HG03095 (cell line): Measurements from ENCODE around the gene STXBP5L.
"Not testable (repeated sequence)": the region's sequence is repeated elsewhere in the genome, so short reads cannot be mapped to it uniquely, and the experiment has no call there.

Source experiments
- ATAC-seq: cut with Tn5 transposase; IDR thresholded peaks from one replicate; pipeline ENCODE4 v1.9.1; 2021; ENCODE audit warnings: moderate library complexity; ENCODE audit not compliant: unreplicated experiment

The STXBP5L gene

GRCh38 chr3:121228971-121229370, 321.0 kb downstream of the STXBP5L start:
- ATAC-seq = no peak

DNA sequence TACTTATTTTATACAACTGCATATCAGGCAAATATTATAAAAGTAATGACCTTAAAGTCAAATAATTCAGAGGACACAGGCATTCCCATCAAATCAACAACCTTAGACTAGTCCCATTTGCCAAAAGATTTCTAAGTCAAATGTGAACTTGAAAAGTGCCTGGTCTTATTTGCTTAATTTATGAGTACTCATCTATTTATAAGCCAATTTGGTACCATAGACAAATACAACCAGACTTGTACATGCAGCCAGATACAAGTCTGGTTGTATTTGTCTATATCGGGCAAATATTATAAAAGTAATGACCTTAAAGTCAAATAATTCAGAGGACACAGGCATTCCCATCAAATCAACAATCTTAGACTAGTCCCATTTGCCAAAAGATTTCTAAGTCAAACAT, 322.2 kb downstream of the STXBP5L start:
- not testable (repeated sequence) for ATAC-seq

GRCh38 chr3:121231872-121232271, 323.9 kb downstream of the STXBP5L start:
- ATAC-seq = no peak

DNA sequence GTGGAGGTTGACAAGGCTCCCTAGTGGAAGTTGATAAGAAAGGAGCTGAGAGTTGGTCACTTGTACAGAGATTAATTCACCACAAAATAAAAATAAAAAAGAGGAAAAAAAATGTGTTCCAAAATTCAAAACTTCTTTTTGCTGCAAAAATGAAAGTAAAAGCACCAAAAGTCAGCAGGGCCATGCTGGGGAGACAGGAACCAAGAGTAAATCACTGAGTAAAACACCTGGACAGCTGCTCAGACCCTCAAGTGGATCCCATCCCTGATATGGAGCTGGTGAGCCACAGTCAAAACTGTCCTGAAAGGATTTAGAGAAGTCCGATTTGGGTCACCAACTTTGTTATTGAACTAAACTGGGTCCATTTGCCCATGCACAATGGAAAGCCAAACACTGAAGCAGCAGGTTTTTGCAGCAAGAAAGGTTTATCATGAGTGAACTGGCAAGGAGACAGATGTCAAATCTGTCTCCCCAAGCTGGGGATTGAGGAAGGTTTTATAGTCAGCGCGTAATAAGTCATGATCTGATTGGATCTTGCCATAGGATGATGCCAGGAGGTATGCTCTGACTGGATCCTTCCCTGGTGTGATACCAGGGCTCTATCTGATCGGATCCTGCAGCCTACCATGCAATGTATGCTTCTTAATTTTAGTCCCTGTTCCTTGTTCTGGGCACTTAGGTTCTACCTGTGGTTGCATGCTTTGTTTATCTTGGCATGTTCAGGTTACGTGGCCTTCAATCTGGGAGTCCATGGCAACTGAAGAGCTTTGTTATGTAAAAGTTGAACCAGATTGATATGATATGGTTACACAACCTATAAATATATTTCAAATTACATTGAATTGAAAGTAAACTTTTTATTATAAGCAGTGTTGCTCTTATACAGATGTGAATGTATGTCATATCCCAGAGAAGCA, 324.6 kb downstream of the STXBP5L start:
- no peak for ATAC-seq

GRCh38 chr3:121243208-121243607, 335.2 kb downstream of the STXBP5L start:
- ATAC-seq = no peak

GRCh38 chr3:121252676-121253075, 344.7 kb downstream of the STXBP5L start:
- no peak for ATAC-seq

- ATAC-seq = no peak
Measured at GRCh38 chr3:121269389-121269788, 361.4 kb downstream of the STXBP5L start.

DNA sequence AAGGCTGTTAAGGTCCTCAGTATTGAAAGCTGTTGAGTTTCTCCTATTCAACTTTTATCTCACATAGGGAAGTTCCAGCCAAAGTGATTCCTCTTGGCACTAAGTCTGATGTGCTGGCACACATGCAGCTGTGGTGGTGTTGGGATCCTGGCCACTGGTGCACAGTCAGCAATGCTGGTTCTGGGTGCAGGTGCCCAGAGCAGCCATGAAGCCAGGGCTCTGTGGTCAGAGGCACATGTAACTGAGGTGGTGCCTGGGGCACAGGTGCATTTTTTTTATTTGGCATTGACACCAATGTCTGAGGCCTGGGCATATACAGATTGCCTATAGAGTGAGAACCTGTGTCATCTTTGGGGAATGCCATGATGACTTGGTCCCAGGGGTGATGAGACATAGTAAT, 366.4 kb downstream of the STXBP5L start:
- no peak for ATAC-seq

GRCh38 chr3:121295452-121295851, 387.4 kb downstream of the STXBP5L start:
- ATAC-seq = no peak

- ATAC-seq = no peak
Measured at GRCh38 chr3:121295979-121296378, 388.0 kb downstream of the STXBP5L start.

GRCh38 chr3:121324320-121324719, 416.3 kb downstream of the STXBP5L start:
- ATAC-seq = no peak

GRCh38 chr3:121330118-121330517, 422.1 kb downstream of the STXBP5L start:
- ATAC-seq = no peak

DNA sequence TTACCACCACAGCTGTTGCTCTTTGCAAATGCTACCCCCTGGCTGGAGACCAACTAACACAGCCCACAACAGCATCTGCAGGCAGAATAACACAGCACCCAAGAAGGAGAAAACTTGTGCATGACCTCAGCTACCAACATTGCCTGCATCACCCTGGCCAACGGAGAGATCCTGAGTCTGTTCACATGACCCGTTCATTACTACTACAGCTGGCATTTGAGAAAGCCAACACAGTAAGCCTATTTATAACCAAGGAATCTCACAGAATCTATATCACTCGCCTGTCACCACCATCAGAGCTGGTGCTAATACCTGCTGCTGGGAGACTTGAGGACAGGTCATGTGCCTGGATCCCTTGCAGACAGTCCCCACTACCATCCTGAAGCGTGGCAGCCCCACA, 422.6 kb downstream of the STXBP5L start:
- no peak for ATAC-seq

DNA sequence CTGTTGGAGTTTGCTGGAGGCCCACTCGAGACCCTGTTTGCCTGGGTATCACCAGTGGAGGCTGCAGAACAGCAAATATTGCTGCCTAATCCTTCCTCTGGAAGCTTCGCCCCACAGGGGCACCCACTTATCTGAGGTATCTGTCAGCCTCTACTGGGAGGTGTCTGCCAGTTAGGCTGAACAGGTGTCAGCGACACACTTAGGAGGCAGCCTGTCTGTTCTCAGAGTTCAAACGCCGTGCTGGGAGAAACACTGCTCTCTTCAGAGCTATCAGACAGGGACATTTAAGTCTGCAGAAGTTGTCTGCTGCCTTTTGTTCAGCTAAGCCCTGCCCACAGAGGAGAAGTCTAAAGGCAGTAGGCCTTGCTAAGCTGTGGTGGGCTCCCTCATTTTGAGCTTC, 448.0 kb downstream of the STXBP5L start:
- ATAC-seq = not testable (repeated sequence)

DNA sequence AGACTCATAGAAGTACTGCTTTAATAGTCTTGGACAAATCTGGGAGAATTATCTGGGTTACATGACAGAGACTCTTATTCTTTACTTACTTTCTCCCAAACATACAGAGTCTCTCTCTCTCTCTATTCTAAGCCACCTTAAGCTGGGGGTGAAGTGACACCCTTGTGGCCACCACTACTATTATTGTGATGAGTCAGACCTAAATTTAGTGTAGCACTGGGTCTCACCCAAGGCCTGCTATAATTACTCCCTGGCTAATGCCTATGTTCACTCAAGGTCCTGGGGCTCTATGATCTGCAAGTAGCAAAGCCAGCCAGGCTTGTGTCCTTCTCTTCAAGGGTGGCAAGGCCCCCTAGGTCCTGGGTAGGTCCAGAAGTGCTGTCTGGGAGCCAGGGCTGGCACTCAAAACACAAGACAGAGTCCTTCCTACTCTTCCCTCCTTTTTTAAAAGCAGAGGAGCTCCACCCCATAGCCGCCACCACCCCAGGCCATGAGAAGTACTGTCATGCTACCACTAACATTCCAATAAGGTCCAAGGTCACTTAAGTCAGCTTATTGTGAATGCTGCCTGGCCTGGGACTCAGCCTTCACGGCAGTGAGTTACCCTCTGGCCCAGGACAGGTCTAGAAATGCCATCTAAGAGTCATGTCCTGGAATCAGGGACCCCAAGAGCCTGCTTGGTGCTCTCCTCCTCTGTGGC, 454.2 kb downstream of the STXBP5L start:
- no peak for ATAC-seq

DNA sequence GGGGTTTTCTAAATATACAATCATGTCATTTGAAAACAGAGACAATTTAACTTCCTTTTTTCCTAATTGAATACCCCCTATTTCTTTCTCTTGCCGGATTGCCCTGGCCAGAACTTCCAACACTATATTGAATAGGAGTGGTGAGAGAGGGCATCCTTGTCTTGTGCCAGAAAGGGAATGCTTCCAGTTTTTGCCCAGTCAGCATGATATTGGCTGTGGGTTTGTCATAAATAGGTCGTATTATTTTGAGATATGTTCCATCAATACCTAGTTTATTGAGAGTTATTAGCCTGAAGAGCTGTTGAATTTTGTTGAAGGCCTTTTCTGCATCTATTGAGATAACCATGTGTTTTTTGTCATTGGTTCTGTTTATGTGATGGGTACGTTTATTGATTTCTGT, 480.3 kb downstream of the STXBP5L start:
- not testable (repeated sequence) for ATAC-seq

DNA sequence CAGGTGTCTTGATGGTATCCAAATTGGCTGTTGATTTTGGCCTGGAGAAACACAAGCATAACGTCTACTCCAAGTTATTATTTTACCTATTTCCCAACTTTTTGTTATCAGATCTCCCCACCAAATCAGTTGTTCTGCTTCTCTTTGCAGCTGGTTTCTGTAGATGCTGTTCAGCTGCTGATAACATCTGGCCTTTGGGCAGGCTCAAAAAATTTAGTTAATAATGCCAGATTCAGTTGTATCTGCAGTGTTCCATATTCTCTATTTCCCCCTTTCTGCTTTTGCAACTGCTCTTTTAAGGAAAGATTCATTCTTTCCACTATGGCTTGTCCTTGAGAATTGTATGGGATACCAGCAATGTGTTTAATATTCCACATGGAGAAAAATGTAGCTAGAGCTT, 488.0 kb downstream of the STXBP5L start:
- ATAC-seq = not testable (repeated sequence)

- ATAC-seq = not testable (repeated sequence)
Measured at GRCh38 chr3:121398051-121398450, 490.0 kb downstream of the STXBP5L start.

DNA sequence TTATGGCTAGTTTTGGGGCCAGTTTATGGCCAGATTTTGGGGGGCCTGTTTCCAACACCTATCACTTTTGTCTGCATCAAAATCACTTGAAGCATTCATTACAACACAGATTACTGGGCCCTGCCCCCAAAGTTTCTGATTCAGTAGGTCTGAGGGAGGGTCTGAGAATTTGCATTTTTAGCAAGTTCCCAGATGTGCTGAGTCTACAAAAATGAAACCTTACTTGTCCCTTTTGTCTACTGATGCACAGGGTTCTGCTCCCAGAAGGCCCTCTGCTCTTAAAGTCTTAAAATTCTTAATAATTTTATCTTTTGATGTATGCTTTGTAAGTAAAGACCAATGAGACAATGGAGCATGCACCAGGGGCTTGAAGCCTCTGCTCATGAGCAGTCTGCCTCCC, 491.8 kb downstream of the STXBP5L start:
- no peak for ATAC-seq

GRCh38 chr3:121405631-121406030, 497.6 kb downstream of the STXBP5L start:
- ATAC-seq = no peak

DNA sequence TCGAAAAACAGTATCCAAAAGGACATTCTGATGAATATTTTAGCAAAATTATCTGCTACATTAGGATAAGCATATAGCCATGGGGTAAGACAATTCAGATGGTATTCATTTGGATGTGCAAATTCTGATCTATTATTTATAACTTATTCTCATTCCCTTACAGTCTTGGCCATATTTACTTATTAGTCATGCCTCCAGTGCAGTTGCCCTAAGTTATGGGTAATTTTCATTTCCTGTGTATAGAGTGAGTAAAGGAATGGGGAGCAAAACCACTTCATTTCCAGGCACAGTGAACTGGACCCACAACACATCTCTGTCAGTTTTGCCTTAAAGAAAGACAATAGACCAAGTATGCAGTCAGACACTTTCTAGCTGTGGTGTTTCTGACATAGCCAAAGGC, 503.5 kb downstream of the STXBP5L start:
- ATAC-seq = no peak

- ATAC-seq = no peak
Measured at GRCh38 chr3:121414924-121415323, 506.9 kb downstream of the STXBP5L start.
